ENCODE measurements around the gene RABL6.

Gene RABL6

DNA sequence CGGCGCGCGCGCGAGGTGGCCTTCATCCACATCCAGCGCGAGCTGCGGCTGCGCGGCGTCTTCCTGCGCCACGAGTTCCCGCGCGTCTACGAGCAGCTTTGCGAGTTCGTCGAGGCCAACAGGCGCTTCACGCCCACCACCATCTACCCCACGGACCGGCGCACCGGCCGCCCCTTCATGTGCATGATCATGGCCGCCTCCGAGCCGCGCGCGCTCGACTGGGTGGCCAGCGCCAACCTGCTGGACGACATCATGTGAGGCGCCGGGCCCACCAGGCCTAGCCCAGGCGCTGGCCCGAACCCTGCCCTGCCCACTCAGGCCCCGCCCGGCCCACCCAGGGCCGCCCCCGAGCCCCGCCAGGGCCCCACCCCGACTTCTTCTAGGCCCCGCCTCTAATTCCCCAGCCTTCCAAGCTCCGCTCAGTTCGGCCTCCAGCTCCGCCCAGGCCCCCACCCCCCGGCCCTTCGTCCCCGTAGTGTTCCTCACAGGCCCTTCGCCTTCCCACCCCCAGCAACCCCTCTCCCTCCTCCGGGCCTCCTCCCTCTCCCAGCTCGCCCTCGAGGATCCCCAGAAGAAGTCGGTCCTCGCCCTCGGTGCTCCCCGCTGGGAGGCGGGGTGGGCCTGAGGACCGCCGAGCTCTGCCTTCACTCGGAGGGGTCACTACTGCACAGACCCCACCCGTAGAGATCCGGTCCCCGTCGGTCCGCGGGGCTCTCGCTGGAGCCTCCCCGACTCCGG, 39.5 kb downstream of the RABL6 start:
- DNase-seq (ENCODE audit: low spot score): no peak

DNA sequence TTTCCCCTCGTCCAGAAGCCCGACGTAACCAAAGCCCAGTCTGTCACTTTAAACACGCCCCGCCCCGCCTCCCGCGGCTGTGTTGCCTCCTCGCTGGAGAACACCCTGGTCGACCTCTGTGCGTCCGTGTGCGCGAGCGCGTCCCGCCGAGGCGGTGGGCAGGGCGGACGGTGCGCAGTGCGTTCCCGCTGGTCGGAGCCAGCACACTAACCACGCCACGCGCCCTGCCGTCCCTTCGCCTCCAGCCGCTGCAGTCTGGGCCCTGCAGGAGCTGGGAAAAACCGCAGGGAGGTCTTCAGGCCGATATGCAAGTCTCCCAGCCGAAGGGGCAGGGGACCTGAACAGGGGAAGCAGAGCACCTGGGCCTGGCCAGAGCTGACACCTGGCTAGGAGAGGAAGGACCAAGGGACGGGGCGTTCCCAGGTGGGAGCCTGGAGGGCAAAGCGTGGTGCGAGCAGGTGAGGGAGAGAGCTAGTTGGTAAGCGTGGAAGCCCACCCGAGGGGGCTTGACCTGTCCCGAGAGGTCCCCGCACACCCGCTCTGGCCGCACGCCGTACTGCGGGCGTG, 40.2 kb downstream of the RABL6 start:
- DNase-seq (ENCODE audit: low spot score): peak; percentile 31

DNA sequence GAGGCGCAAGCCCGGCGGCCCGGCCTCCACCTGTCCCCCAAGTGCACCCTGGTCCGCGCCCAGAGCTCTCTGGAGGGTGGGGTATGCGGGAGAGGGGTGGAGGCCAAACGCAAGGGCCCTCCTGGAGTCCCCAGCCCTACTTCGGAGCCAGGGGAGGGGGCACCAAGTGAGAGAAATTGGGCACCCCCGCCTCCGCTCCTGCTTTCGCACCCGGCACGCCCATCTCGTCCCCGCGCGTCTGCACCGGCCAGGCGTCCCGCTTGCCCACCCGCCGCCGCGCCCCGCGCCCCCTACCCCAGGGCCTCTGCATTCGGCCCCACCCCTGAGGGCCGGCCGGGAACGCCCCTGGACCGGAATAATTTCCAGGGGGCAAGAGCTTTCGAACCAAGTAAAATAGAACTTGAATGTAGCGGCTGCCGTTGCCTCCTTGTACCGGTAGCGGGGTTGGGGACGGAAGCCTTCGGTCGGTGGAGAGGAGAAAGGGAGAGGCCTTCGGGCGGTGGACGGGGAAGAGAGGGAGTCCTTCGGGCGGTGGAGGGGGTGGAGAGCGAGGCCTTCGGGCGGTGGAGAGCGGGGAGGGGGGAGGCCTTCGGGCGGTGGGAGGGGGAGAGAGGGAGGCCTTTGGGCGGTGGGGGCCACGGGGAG, 40.8 kb downstream of the RABL6 start:
- no peak for DNase-seq (ENCODE audit: low spot score)

DNA sequence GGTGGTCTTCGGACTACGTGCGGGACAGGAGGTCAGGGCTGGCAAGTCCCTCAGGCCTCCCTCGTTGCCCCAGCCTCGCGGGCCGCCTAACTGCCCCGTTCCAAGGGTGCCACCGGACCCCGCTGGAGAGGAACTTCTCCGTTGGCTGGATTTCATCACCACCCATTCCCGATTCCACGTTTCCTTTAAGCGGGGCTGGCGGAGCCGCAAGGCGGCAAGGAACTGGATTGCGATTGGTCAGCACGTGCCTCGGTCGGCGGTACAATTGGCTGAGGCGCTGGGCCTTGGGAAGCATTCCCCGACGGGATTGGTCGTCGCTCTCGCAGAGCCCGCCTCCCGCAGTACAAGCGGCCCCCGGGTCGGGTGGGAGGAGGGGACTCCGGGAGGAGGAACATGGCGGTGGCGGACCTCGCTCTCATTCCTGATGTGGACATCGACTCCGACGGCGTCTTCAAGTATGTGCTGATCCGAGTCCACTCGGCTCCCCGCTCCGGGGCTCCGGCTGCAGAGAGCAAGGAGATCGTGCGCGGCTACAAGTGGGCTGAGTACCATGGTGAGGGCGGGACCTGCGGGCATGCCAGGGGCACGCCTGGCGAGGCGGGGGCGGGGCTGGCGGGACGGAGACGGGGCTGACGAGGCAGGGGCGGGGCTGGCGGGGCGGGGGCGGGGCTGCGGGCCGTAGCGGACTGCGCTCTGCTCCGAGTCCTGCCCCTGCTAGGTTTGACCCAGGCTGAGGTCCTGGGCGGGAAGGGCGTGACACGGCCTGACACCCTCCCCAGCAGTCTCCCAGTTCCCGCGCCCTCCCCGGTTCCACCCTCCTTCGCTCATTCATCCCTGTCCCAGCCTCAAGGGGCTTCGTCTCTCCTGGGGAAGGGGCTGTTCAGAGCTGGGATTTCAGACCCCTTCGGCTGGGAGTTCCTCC, 41.6 kb downstream of the RABL6 start, which contains the start of gene PHPT1:
PHPT1 (plus strand) TSS at position 372 of the 922 bp plus-strand sequence; CDS start at position 394, 22 bp downstream.
- DNase-seq (ENCODE audit: low spot score): peak; percentile 94

DNA sequence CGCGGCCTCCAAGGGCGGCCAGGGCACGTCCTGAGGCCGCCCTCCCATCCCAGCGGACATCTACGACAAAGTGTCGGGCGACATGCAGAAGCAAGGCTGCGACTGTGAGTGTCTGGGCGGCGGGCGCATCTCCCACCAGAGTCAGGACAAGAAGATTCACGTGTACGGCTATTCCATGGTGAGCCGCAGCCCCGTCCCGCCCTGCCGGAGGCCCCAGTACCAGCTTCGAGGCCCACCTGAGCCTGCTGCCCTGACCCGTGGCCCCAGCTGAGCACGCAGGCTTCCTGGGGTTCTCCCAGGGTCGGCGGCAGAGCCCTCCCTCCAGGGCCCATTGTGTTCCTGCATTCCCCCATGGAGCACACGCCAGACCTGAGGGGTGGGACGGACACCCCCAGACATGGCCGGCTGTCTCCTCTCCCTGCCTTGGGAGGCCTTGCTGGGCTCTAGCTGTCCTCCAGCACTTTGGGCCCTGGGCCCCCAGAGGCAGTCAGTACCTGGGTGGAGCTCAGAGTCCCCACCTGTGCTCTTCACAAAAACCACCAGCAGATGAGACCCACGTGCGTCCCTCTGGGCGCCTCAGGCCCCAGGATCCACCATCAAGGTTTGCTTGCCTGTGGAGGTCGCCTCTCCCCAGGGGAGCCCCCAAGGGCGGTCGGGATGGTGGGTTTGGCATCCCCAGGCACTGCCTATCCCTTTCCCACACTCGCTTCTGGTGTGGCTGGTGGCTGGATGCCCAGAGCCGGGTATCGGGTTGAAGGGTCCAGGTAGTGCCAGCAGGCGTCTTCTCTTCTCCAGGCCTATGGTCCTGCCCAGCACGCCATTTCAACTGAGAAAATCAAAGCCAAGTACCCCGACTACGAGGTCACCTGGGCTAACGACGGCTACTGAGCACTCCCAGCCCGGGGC, 42.5 kb downstream of the RABL6 start:
- DNase-seq (ENCODE audit: low spot score): no peak

DNA sequence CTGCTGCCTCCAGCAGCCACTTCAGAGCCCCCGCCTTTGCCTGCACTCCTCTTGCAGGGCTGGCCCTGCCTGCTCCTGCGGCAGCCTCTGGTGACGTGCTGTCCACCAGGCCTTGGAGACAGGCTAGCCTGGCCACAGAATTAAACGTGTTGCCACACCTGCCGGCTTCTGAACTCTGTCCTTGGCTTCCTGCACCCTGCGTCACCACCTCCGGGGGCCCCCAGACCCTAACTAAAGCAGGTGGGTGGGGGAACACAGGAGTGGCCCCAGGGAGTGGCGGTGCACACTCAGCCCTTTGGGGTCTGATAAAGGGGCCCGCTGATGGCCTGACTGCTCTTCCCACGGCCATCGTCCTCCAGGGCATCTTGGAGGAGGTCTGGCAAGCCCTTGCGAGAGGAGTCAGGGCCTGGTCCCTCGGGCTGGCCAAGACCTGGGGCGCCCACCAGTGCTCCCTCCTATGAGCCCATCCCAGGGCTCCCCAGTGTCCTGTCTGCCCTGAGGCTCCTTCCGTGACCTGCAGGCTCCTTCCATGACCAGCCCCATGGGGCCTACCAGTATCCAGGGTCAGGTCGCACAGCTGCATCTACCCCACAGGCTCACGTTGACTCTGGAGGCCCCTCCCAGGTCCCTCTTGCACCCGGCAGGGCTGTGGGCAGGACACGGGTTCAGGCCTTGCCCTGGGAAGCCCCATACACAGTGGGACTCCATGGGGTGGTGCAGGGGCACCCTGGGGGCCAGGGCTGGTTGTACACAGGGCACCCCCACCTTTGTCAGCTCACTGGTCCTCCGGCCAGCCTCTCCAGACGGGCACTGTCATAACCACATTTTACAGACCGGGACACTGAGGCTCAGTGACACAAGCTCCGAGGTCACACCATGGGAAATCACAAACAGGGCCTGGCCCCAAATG, 43.4 kb downstream of the RABL6 start:
- no peak for DNase-seq (ENCODE audit: low spot score)

DNA sequence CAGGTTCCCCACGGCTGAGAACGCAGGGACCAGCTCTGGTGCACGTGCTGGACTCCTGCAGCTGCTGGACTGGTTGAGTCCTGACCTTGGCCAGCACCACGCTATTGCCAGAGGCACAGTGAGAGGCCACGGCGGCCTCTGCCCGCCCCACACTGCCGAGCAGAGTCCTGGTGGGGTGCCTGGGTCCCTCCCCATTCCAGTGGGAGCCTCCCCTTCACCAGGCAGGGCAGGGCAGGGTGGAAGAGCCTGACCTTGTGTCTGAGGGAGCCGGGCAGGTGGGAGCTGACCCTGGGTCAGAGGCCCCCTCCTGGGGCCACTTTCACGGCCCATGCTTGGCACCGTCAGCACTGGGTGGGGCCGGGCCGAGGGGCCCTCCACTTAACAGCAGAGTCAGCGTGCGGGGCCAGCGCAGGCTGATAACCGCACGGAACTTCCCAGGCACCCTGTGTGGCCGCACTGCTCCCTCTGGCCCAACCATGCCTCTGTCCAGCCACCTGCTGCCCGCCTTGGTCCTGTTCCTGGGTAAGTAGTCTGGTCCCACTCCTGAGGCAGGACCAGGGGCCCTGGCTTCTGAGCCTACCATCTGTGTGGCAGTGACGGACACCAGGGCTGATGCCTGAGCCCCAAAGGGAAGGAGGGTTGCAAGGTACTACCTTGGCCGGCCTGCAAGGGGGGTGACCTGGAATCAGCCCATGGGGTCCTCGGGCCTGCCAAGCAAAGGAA, 44.4 kb downstream of the RABL6 start, which contains the start of gene MAMDC4:
MAMDC4 (plus strand) TSS at position 406 of the 723 bp plus-strand sequence; CDS start at position 477, 71 bp downstream.
- no peak for DNase-seq (ENCODE audit: low spot score)

DNA sequence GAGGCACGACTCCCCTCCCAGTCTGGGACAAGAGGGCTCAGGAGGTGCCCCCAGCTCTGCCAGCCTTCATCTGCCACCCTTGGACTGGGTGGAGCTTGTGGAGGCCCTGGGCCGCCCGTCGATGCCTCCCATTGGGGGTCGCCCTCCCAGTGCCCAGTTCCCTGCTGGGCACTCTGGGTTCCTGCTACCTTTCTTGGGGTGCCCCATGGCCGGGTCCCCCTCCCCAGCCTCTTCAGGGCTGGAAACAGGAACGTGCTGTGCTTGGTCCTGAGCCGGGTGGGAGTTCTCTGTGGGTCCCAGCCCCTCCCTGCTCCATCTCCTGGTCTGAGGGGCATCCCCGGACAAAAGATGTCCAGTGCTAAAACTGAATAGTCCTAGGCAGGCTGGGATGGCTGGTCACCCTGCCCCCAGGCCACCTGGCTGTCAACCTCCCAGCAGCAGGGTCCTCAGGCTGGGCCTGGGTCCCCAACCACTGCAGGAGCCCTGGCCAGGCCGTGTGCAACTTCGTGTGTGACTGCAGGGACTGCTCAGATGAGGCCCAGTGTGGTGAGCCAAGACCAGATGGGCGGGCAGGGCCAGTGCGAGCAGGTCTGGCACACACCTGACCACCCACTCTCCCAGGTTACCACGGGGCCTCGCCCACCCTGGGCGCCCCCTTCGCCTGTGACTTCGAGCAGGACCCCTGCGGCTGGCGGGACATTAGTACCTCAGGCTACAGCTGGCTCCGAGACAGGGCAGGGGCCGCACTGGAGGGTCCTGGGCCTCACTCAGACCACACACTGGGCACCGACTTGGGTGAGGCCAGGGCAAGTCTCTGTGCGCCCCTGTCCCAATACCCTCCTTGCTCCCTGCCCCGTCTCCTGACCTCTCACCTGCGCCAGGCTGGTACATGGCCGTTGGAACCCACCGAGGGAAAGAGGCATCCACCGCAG, 45.2 kb downstream of the RABL6 start:
- DNase-seq (ENCODE audit: low spot score): no peak

DNA sequence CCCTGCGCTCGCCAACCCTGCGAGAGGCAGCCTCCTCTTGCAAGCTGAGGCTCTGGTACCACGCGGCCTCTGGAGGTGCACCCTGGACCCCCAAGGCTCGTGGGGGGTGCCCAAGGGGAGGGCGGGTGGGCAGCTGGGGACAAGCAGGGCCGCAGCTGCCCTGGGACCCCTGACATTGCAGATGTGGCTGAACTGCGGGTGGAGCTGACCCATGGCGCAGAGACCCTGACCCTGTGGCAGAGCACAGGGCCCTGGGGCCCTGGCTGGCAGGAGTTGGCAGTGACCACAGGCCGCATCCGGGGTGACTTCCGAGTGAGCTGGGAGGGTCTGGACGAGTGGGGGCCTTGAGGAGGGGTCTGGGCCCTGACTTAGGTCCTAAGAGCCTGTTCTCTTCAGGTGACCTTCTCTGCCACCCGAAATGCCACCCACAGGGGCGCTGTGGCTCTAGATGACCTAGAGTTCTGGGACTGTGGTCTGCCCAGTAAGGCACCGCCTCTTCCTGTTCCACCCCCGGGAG, 45.9 kb downstream of the RABL6 start:
- no peak for DNase-seq (ENCODE audit: low spot score)

DNA sequence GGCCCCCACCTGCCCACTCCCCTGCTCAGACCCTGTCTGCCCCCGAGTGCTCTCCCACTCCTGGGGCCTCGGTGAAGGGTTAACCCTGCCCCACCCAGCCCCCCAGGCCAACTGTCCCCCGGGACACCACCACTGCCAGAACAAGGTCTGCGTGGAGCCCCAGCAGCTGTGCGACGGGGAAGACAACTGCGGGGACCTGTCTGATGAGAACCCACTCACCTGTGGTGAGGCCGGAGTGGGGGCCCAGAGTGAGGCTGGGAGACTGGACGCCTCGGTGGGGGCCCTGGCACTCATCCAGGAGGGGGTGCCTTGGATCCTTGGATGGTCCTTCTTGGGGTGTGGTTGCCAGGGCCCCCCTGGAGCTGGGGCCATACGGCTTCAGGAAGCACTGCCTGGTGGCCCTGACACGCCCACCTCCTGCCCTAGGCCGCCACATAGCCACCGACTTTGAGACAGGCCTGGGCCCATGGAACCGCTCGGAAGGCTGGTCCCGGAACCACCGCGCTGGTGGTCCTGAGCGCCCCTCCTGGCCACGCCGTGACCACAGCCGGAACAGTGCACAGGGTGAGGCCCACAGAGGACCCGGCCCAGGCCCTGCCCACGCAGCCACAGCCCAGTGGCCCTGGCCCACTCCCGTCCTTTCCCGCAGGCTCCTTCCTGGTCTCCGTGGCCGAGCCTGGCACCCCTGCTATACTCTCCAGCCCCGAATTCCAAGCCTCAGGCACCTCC, 46.5 kb downstream of the RABL6 start:
- no peak for DNase-seq (ENCODE audit: low spot score)

DNA sequence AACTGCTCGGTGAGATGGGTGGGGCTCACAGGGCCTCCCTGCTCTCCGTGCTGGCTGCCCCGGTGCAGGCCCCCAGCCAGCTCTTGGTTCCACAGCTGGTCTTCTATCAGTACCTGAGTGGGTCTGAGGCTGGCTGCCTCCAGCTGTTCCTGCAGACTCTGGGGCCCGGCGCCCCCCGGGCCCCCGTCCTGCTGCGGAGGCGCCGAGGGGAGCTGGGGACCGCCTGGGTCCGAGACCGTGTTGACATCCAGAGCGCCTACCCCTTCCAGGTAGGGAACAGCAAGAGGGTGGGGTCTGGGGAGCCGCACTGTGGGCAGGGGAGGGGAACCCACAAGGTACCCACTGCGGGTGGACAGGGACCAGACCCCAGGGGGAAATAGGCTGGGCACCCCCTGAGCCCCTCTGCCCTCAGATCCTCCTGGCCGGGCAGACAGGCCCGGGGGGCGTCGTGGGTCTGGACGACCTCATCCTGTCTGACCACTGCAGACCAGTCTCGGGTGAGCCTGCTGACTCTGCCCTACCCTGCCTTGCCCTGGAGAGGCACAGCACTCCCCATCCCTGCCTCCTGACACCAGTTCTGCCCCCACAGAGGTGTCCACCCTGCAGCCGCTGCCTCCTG, 47.2 kb downstream of the RABL6 start:
- no peak for DNase-seq (ENCODE audit: low spot score)

DNA sequence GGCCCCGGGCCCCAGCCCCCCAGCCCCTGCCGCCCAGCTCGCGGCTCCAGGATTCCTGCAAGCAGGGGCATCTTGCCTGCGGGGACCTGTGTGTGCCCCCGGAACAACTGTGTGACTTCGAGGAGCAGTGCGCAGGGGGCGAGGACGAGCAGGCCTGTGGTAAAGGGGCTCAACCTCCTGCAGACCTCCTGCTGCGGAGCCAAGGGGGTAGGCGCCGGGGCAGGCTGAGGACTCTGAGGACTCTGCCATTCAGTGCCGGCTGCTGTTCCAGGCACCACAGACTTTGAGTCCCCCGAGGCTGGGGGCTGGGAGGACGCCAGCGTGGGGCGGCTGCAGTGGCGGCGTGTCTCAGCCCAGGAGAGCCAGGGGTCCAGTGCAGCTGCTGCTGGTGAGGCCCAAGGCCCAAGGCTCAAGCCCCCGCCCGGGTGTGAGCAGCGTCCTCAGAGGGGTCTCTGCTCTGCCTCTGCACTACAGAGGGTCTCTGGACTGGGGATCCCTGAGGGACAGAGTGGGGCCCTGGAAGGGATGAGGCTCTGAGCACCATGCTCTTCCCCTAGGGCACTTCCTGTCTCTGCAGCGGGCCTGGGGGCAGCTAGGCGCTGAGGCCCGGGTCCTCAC, 47.8 kb downstream of the RABL6 start:
- no peak for DNase-seq (ENCODE audit: low spot score)

DNA sequence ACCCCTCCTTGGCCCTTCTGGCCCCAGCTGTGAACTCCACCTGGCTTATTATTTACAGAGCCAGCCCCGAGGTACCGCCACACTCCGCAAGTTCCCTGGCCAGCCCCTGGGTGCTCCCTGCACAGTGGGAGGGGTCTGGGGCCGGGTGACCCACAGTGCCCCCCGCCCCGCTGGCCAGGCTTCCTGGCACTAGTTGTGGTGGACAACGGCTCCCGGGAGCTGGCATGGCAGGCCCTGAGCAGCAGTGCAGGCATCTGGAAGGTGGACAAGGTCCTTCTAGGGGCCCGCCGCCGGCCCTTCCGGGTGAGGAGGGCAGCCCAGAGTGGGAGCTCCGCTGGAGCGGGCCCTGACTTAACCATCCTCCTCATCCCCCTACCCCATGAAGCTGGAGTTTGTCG, 48.3 kb downstream of the RABL6 start:
- DNase-seq (ENCODE audit: low spot score): no peak

DNA sequence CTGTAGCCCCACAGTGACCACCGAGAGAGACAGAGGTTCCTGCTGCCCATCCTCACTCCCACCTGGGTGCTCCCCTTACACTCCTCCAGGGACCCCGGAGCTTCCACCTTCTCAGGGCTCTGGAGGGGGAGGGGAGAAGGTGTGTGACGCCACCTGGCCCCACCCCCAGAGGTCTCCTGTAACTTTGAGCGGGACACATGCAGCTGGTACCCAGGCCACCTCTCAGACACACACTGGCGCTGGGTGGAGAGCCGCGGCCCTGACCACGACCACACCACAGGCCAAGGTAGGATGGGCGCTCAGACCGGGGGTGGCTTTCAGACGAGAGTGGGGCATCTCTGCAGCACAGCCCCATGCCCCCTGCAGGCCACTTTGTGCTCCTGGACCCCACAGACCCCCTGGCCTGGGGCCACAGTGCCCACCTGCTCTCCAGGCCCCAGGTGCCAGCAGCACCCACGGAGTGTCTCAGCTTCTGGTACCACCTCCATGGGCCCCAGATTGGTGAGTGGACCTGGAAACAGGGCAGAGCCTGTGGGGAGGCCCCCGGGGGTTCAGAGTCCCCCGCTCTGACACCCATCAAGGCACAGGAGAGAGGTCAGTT, 48.9 kb downstream of the RABL6 start:
- no peak for DNase-seq (ENCODE audit: low spot score)

DNA sequence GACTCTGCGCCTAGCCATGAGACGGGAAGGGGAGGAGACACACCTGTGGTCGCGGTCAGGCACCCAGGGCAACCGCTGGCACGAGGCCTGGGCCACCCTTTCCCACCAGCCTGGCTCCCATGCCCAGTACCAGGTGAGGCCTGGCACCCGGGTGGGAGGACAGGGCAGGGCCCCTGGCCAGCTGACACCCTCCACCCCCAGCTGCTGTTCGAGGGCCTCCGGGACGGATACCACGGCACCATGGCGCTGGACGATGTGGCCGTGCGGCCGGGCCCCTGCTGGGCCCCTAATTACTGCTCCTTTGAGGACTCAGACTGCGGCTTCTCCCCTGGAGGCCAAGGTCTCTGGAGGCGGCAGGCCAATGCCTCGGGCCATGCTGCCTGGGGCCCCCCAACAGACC, 49.4 kb downstream of the RABL6 start:
- DNase-seq (ENCODE audit: low spot score): no peak
